Suprapubic skin (tissue), 4 donors: ENCODE data around the gene IGF2BP2.

Experiments used
- CTCF ChIP-seq, 2 donors: fragments of 200-600 bp in 1 of 2; fragments of 450-650 bp in 1 of 2; sonication (generic) in 1 of 2; IDR thresholded peaks; one replicate each; pipeline ENCODE4 v1.5.1; 2016 to 2019; ENCODE audit warnings: antibody characterized with exemption in 2 of 2, mild to moderate bottlenecking in 1 of 2, moderate library complexity in 1 of 2
- EP300 ChIP-seq: sonication (generic); formaldehyde crosslinking; IDR thresholded peaks from one replicate; pipeline ENCODE4 v1.6.1; 2017; ENCODE audit warnings: antibody characterized with exemption
- POLR2AphosphoS5 ChIP-seq, 3 donors: sonication (generic); formaldehyde crosslinking; IDR thresholded peaks; one replicate each; pipeline ENCODE4 v1.6.1; 2017; ENCODE audit warnings: antibody characterized with exemption in 3 of 3

GRCh38 chr3:185657211-185657610, 167.6 kb downstream of the IGF2BP2 start:
- TF ChIP-seq CTCF (IDR thresholded peaks at IDR 0.05), result no peak
- no peak for TF ChIP-seq POLR2AphosphoS5 (IDR thresholded peaks at IDR 0.05)
- TF ChIP-seq EP300, result no peak
